Erythroblast (primary cell): ENCODE data around the gene MOCS2.

Experiments
- GATA1 ChIP-seq: IDR thresholded peaks from 2 replicates; pipeline ENCODE4 v1.6.1; 2011; ENCODE audit warnings: low read depth, mild to moderate bottlenecking, control low read depth, low read length, moderate library complexity
- POLR2A ChIP-seq: IDR thresholded peaks from 2 replicates; pipeline ENCODE4 v1.6.1; 2011; ENCODE audit warnings: mild to moderate bottlenecking, low read length

GRCh38 chr5:53095217-53095616 is 14.3 kb downstream of the MOCS2 start:
- TF ChIP-seq POLR2A (no peak), GATA1 (no peak)
